ENCODE results near the gene ULBP2. TPM values are rescaled to one million over a fixed set of nuclear protein-coding genes. Genes with fewer than 3 reads are reported as not detected.

The ULBP2 gene
- total RNA-seq, 1 experiment from 2014 or later = 4.2 TPM

DNA sequence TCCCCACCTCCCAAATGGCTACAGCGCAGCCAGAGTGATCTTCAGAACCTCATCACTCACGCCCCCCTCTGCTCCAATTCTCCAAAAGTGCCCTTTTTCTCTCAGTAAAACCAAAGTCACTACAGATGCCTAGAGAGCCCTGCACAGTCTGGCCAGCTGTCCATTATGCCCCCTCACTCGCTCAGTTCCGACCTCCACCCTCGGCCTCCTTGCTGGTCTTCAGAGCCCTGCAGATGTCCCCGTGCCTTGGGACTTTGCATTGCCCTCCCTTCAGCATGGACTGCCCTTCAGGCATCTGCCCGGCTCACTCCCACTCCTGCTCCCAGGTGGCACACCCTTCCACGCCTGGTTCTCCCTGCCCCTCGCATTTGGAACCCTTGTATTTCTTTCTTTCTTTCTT is 42.8 kb upstream of the ULBP2 start:
- POLR2A ChIA-PET (ENCODE audit: low non-redundant PET) = no interaction called here
- Histone ChIP-seq H3K27me3 (replicated peaks; ENCODE audit: insufficient read depth, low read depth, low read length, poor library complexity) (no peaks in the 10 kb centered on the region), H3K36me3 (ENCODE audit: insufficient read depth, low read length, poor library complexity, severe bottlenecking) (no peaks in the 10 kb centered on the region), H3K27ac (ENCODE audit: low read depth, low read length, poor library complexity, severe bottlenecking) (no peak overlapping the region), H3K9me3 (ENCODE audit: low read depth, low read length, poor library complexity, severe bottlenecking) (no peaks in the 10 kb centered on the region), H3K4me1 (ENCODE audit: insufficient read depth, low read length, poor library complexity, severe bottlenecking) (peaks cover 19% of the 10 kb centered on the region), H3K4me3 (ENCODE audit: low read depth, low read length, poor library complexity, severe bottlenecking) (no peak overlapping the region)
- intact Hi-C loops (cut with micrococcal nuclease; ENCODE audit: unreplicated experiment) = no loop called here
- BruUV-seq (replicated peaks) = no TSS peak
- CTCF ChIA-PET = no interaction called here
- no peak for TF ChIP-seq EZH2 (IDR thresholded peaks at IDR 0.05; ENCODE audit: borderline replicate concordance, low read depth, low read length, poor library complexity, severe bottlenecking)
- TF ChIP-seq, protein P1, sequence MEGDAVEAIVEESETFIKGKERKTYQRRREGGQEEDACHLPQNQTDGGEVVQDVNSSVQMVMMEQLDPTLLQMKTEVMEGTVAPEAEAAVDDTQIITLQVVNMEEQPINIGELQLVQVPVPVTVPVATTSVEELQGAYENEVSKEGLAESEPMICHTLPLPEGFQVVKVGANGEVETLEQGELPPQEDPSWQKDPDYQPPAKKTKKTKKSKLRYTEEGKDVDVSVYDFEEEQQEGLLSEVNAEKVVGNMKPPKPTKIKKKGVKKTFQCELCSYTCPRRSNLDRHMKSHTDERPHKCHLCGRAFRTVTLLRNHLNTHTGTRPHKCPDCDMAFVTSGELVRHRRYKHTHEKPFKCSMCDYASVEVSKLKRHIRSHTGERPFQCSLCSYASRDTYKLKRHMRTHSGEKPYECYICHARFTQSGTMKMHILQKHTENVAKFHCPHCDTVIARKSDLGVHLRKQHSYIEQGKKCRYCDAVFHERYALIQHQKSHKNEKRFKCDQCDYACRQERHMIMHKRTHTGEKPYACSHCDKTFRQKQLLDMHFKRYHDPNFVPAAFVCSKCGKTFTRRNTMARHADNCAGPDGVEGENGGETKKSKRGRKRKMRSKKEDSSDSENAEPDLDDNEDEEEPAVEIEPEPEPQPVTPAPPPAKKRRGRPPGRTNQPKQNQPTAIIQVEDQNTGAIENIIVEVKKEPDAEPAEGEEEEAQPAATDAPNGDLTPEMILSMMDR (conservative IDR thresholded peaks at IDR 0.05; ENCODE audit: low read depth, low read length) = no peak
- DNase-seq (ENCODE audit: low spot score) = no peak

DNA sequence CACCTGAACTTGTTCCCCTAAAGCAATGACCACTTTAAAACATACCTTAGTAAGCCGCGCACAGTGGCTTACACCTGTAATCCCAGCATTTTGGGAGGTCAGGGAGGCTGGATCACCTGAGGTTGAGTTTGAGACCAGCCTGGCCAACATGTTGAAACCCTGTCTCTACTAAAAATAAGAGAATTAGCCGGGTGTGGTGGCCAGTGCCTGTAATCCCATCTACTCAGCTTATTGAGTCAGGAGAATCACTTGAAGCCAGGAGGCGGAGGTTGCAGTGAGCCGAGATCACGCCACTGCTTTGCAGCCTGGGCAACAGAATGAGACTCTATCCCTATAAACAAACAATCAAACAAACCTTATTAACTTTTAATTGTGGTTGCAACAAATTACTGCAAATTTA is 42.3 kb upstream of the ULBP2 start:
- Histone ChIP-seq H3K36me3 (ENCODE audit: insufficient read depth, low read length, poor library complexity, severe bottlenecking) (no peaks in the 10 kb centered on the region), H3K4me1 (ENCODE audit: insufficient read depth, low read length, poor library complexity, severe bottlenecking) (peaks cover 19% of the 10 kb centered on the region), H3K9me3 (ENCODE audit: low read depth, low read length, poor library complexity, severe bottlenecking) (no peaks in the 10 kb centered on the region), H3K27me3 (replicated peaks; ENCODE audit: insufficient read depth, low read depth, low read length, poor library complexity) (no peaks in the 10 kb centered on the region), H3K27ac (ENCODE audit: low read depth, low read length, poor library complexity, severe bottlenecking) (no peak overlapping the region), H3K4me3 (ENCODE audit: low read depth, low read length, poor library complexity, severe bottlenecking) (no peak overlapping the region)
- no peak for DNase-seq (ENCODE audit: low spot score)
- ChIA-PET CTCF (no interaction called here), POLR2A (ENCODE audit: low non-redundant PET) (no interaction called here)
- no TSS peak for BruUV-seq (replicated peaks)
- TF ChIP-seq, protein P1 (conservative IDR thresholded peaks at IDR 0.05; ENCODE audit: low read depth, low read length) = no peak
- TF ChIP-seq EZH2 (IDR thresholded peaks at IDR 0.05; ENCODE audit: borderline replicate concordance, low read depth, low read length, poor library complexity, severe bottlenecking) = no peak
- intact Hi-C loops (cut with micrococcal nuclease; ENCODE audit: unreplicated experiment) = no loop called here

DNA sequence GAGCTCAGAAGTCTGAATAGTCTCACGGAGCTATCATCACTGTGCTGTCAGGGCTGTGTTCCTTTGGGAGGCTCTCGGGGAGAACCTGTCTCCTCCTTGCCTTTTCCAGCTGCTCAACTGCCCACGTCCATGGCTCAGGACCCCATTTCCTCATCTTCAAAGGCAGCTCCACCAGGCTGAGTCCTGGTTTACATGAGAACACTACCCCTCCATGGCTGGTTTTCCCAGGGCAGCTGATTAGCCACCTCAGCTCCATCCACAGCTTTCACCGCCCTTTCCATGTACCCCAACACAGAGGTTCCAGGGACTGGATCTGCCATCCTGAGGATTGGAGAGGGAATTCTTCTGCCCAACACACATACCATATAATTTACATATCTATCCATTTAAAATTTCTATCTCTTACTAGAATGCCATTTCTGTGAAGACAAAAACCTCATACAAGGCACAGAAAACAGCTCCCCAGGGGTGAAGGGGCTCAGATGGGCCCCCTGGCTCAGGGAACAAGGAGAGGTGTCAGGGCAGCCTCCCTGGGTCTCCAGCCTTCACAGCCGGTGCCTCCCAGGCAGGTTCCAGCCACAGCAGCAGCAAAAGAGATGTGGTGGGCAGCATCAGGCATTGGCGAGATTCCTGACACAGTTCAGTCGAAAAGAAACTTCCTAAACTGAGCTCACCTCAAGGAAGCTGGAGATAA is 41.7 kb upstream of the ULBP2 start:
- H3K27me3 ChIP-seq (replicated peaks; ENCODE audit: insufficient read depth, low read depth, low read length, poor library complexity) = no peaks in the 10 kb centered on the region
- DNase-seq (ENCODE audit: low spot score) = no peak
- intact Hi-C loops (cut with micrococcal nuclease; ENCODE audit: unreplicated experiment) = no loop called here
- H3K4me3 ChIP-seq (ENCODE audit: low read depth, low read length, poor library complexity, severe bottlenecking) = no peak overlapping the region
- H3K36me3 ChIP-seq (ENCODE audit: insufficient read depth, low read length, poor library complexity, severe bottlenecking) = no peaks in the 10 kb centered on the region
- POLR2A ChIA-PET (ENCODE audit: low non-redundant PET) = no interaction called here
- H3K4me1 ChIP-seq (ENCODE audit: insufficient read depth, low read length, poor library complexity, severe bottlenecking) = peaks cover 19% of the 10 kb centered on the region
- H3K27ac ChIP-seq (ENCODE audit: low read depth, low read length, poor library complexity, severe bottlenecking) = no peak overlapping the region
- CTCF ChIA-PET = no interaction called here
- no TSS peak for BruUV-seq (replicated peaks)
- H3K9me3 ChIP-seq (ENCODE audit: low read depth, low read length, poor library complexity, severe bottlenecking) = no peaks in the 10 kb centered on the region
- TF ChIP-seq, protein P1 (conservative IDR thresholded peaks at IDR 0.05; ENCODE audit: low read depth, low read length) = no peak
- TF ChIP-seq EZH2 (IDR thresholded peaks at IDR 0.05; ENCODE audit: borderline replicate concordance, low read depth, low read length, poor library complexity, severe bottlenecking) = no peak
